Stimulated activated CD8-positive, alpha-beta memory T cell treated with anti-CD3 and anti-CD28 coated beads, Interleukin-12 subunit alpha, Interleukin-12 subunit beta, amount 100 ng/mL, for 24 hours (primary cell): Measurements from ENCODE around the gene ARHGAP10.

Experiments
- DNase-seq: peaks from one replicate; pipeline ENCODE4 v3.0.0-alpha.2; 2020; ENCODE audit errors: extremely low read depth

ARHGAP10 gene

DNA sequence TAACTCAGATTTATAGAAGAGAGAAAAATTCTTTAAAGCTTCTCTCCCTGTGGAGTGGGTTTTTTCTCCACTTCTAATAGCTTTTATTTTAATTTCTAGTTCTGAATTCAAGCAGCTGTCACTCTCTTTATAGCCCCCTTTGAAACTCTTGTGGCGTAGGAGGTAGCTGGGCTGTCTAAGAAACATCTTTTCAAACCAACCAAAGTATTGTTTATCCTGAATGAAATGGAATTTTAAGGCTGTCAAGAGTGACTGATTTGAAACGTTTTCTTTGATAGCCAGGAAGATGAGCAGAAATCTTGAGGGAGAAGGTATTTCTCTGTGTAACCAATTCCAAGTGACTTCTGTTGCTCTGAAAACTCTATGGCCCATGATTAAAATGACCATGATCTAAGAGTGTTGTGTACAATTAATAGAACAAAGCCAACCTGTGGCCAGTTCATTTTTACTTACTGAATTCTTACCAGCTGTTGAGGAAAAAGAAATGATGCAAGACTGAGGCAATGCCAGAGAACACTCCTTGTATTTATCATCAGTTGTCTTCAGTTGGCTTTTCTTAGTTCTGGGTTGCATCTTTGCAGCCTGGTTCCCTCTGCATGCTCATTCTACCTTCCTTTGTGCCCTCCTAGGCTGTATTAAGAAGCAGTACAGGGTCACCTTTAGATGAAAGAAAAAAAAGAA, 298.4 kb downstream of the ARHGAP10 start:
- DNase-seq, result no peak

DNA sequence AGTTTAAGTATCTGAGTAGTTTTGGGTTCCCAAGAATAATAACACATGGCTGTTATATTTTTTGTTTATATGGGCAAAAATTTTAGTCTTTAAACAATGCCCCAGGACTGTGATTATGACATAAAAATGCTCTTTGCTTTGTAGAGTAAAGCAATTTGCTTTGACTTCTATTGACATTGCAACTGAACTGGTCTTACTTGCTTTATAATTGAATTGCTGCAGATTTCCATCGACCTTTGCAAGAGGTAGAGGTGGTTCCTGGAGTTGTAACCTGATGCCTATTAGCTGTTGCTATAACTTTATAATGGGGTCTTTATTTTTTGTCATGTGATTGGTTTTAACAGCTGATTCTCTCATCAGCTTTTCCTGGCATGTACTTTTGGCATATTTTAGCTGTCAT, 302.9 kb downstream of the ARHGAP10 start:
- no peak for DNase-seq

DNA sequence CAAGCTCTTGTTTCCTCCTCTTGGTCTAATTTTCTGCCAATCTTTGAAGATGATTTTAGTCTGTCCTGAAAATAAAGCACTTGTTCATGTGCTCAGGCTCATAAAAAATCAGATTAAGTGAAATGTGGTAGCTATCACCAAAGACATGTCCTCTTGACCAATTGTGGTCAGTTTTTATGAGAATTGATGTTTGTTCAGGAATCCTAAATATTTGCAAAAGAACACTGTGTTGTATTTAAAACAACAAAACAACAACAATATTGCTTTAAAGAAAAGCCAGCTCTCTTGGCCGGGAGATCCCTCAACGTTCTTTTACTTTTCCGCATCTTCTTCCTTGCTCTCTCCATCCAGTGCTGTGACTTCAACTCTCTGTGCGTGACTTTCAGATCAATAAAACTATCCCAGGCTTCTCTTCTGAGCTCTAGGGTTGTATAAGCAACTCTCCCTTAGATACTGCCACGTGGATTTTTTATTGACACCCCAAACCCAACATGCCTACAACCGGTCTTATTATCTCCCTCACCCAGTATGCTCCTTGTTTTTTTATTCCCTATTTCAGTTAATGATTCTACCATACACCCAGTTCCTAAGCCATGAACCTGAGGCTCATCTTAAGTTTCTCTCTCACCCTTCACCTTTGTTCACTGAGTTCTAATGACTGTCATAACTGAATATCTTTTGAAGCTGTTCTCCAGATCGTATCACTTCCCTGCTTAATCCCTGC, 309.9 kb downstream of the ARHGAP10 start:
- DNase-seq, result no peak

DNA sequence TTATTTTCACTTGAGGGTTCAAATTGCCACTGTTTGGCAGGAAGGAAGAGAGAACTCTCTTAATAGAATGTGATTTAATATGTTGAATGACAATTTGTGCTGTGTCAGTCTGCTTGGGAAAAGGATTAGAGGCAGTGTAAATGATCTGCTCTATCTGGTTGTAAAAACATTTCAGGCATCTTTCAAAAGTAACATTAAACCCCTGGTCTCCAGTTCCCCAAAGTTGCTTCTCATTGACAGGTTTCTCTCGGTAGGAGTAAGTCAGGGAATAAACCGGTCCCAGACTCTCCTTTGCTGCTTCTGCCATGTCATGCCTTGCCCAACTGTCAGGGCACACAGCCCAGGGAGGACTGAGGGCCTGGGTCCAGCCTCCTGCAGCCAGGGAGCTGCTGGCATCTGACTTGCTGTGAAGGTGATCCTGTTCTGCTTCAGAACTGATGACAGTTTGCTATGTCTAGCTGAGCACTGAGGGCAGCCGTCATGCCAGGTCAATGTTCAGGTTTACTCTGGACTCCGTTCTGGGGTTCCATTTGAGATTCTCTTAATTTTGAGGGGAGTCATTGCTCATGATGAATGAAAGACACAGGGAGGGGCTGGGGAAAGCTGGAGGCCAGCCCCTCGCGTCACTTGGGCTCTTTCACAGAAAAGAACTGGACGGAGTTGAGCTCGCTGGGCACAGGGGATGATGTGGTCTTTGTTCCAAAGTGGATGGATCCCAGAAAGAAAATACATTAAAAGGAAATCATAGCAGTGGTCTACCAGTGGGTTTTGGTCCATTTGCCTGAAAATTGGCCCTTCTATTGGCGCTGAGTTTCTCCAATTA, 312.4 kb downstream of the ARHGAP10 start:
- DNase-seq, result no peak

DNA sequence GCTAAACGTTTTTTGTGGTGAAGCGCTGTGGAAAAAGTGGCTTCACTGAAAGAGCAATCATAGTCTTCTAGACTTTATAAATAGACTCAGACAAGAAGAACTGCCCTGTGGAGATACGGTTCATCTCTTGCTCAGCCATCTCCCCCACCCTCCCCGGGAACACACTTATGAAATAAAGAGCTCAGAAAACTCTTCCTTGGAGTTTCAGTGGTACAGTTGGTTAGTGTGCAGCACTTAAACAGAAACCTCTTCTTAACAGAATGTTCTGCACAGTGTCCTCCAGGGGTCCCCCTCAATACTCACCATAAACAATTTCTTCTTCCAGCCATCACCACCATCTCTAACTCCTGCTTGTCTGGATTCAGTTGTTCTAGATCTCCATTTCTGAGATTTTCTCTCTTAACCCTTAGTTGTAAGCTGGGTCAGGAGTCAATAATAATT, 313.0 kb downstream of the ARHGAP10 start:
- no peak for DNase-seq

DNA sequence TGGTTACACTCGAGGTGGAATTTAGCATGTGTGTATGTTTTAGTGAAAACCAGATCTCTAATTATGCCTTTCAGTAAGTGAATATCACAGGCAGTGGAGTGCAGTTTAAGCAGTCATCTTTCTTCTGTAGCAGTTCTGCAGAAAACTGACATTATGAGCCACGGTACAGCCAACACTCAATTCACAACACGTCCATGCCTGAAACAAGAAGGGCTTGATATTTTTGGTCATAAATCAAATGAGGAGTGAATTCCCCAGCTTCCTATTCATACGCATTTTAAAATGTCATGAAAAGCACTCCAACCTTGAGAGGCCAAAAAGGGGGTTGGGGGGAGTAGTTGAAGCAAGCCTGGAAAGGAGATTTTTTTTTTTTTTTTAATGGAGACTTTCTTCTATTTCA, 316.7 kb downstream of the ARHGAP10 start:
- DNase-seq, result no peak

DNA sequence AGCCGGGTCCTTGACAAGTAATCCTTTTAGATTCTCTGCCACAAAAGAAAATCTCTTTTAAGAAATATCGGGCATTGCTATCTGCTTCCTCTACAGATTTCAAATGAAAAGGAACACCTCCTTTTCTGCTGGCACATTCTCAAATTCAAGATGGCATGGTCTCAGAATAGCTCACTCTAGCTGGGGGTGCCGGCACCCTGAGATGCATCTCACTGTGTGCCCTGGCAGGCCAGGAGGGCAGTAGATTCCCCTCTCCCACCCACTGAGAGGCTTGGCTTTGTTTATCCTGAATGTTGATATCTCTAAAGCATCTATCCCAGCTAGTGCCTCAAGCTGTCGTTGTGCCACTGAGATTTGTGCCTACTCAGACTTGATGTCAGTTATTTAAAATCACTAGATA, 319.5 kb downstream of the ARHGAP10 start:
- DNase-seq, result no peak

DNA sequence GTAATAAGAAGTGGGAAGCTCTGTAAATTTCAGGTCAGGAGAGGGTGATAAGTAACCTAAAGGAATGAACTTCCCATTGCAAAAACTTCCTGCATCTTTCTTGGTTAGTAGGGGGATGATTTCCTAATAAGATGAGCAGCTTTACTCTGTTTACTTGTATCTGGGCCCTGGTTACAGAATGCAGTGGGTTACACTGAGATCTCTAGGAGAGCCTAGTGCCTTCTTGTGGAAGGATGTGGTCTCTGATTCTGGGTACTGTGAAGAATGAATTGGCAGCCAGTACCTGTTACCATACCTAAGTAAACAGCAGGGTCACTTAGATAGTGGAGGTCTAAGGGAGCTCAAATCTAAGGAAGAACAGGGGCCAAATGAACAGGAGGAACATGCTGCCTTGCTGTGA, 320.6 kb downstream of the ARHGAP10 start:
- no peak for DNase-seq

DNA sequence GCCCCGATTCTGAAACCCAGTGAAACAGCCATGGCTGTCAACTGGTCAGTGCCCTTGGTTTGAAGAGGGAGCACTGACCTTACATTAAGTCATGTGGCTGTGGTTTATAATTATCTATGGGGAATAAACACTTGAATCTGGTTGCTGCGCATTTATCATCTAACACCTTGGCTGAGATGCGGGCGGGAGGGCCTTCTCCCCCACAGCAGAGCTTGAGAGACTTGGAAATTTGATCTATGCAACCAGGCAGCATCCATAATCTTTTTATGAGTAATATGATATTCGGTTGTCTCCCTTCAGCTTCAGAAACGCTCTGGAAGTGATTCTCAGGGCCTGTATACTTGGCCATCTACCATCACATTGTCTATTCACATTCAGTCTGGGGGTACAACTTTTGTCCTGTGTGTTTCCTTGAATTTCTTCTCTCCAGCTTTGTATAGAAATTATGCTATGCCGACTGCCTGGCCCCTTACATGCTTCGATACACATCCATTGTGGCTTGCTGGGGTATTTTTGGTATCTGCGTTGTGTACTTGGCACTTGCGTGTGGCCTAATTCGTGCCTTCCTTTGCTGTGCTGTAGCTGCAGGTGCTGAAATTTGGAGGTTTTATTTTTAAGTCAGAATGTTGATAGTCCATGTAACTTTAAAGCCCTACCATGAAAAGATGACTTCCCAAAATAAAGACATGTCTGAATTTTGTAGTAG, 321.6 kb downstream of the ARHGAP10 start:
- DNase-seq, result no peak

DNA sequence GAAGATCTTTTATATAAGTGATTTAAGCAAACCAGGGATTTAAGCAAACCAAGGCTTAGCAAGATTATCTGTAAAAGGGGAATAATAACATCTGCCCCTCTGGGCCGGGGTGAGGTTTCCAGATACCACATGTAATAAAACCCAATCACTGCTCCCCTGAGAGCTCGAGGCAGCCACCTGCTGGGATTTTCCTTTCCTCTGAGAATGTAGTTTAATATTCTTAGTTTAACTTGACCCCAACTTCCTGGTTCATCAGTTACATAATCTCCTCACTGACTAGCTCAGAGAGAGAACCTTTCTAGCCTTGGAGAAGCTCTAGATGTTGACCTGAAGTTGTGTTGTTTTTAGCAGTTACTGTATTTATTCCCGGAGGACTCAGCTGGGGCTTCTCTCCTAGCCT, 322.4 kb downstream of the ARHGAP10 start:
- DNase-seq, result no peak

DNA sequence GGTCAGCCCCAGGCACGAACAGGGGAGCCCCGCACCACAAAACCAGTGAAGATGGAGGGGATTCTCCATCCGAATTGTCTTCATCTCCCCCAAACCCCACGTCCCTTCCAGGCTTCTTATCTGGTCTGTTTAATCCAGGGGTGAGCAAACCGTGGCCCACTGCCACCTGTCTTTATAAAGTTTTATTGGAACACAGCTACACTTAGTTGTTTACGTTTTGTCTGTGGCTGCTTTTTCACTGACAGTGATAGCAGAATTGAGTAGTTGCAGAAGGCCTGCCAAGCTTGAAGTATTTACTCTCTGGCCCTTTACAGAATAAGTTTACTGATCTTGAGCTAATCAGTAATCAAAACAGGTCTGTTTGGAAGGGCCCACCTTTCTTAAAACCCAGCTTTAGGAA, 324.0 kb downstream of the ARHGAP10 start:
- DNase-seq, result no peak

DNA sequence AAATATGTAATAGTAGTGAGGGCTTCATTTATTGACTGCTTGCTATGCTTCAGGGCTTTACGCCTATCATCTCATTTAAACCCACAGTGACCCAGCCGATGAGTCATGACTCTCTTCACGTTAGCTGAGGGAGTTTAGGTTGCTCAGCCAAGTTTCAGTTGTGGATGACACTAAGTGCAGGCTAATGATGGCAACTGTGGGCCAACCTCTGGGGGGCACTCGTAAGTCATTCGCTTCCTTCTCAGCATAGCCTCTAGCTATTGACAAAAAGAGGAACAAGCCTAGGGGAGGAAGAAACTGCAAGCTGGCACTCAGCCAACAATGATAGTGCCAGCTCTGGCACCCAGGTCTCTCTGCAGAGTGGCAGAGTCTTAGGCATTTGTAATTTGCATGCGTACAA, 325.0 kb downstream of the ARHGAP10 start:
- peak; percentile 38 for DNase-seq

DNA sequence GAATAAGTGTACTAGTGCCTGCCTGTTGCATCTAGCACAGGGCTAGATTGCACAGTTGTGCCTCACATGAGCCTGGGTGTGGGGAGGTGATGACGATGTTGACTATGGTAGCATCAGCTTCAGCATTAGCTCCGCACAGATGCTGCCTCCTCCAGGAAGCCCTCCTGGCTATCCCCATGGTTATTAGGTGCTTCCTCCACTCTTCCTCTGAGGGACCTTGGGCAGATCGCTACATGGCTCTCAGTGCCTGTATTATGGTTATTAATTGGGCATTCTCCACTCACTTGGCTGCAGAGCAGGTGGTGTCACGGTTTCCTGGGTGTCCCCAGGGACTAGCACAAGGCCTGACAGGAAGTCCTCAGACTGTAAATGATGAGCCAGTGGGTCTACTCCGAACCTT, 325.6 kb downstream of the ARHGAP10 start:
- no peak for DNase-seq

DNA sequence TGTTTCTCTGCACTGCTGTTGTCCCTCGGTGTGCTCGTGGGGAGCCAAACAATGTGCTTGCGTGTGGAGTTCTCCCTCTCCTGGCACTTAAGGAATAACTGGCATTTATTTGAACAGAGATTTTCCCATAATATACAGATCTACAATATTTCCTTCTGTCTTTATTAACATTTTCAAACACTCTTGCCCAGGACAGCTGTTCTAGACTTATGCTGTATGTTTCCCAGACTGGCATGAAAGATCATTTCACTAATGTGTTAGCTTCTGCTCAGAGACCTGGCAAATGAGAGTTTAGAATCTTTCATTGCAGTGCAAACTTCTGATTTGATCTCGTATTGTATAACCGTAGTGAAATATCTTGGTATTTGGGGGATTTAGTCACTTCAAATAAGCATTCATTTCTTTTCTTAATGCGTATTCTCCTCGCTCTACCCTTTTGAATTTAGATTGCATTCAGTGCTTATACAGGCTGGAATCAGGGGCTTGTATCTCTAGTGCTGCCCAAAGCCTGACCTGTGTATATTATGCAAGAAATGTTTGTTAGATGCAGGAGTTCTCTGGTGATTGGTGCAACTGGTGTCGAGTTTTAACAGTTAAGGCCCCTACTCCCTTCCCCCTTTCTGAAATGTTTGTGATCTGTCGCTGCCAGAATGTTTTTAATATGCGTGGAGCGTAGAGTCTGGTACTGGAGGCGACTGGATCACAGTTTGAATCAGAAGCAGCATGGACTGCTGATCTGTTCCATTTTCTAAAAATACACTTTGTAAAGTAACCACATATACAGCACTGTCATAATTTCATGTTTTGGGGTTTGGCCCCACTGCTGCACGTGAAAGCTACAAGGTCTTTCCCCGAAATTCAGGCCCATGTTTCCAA, 326.3 kb downstream of the ARHGAP10 start:
- DNase-seq, result no peak

DNA sequence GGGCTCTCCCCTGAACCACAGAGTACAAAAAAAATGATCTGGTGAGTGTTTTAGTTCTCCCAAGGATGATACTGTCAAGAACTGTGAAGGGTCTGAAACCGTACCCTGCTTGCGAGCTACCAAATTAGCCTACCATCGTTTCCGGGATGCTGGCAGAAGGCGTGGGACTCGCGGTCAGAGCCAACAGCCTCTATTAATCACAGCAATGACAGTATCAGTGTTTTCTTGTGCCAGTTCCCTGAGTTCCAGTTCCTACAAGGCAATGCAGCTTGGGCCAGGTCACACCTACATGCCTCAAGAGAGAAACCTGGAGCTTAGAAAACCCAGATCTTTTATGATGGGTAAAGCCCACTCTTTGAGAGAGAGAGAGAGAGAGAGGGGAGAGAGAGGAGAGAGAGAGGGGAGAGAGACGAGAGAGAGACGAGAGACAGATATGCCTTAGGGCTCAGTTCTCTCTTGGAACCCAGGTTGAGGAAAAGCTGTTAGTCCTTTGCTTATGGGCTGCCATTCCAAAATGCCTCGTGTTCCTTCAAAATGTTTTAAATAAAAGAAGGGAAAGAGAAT, 327.8 kb downstream of the ARHGAP10 start:
- DNase-seq, result no peak

DNA sequence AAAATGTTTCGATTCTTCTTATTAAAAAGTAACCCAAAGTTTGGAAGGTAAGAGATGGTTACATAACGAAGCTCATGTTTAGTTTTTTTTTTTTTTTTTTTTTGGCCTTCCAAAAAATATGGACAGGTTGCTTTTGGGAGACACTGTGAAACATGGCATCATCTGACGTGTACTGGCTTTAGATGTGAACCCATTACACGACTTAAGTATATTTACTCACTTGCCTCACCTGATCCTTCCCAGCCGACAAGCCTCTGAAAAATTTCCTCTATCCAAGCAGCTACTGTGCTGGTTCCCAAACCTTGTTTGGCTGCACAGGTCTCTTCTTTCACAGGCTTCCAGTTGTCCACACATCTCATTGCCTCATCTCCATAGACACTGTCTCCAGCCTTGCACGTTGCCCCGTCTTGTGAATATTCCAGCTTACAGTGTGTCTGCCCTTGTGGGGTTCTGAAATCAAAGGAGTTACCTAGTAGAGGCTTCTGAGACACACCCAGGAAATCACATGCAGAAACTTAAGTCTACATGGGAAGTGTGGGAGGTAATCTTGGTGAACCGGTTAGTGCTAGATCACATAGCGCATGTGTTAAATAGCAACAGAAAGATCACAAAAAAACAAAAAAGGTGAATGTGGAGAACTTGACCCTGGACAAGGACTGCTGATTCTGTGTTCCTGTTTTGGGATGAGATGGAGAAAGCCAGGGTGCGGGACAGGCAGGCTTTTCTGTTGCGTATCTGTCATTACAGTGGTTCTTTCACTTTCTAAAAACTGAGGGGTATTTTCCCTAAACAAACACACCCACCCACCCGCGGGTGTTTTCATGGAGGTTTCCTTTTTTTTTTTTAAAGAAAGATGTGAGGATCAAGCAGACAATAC, 328.6 kb downstream of the ARHGAP10 start:
- DNase-seq, result no peak

DNA sequence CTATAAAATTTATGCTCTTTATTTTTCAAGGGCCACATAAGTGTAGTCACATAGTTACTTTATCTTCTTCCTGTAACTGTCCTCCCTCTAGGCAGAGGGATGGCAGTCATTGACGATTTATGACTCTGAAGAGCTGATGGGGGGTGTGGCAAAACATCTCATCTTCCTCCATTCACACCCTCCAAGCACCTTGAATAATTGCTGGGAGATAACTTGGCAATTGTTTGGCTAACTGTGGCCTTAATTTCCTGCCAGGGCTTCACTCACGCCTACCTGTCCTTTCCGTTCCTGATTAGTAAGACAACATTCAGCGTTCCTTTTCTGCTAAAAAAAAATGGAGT, 329.2 kb downstream of the ARHGAP10 start:
- DNase-seq, result no peak

DNA sequence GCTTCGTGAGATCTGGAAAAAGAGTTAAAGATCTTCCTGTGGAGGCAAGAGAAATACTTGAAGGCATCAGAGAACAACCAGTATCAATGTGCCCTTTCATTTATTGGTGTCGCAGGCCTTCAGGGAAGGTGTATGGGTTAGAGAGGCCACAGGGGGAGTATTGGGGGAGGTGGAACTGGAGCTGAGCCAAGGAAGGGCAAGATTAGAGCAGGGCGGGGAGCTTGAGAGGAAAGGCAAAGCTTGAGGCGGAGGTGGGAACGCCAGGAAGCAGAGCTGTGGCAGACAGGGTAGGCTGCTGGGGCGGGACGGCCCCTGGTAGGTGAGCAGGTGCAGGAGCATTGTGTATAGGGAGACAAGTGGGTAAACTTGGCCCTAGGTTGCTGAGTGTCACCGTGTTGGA, 329.9 kb downstream of the ARHGAP10 start:
- DNase-seq, result no peak

DNA sequence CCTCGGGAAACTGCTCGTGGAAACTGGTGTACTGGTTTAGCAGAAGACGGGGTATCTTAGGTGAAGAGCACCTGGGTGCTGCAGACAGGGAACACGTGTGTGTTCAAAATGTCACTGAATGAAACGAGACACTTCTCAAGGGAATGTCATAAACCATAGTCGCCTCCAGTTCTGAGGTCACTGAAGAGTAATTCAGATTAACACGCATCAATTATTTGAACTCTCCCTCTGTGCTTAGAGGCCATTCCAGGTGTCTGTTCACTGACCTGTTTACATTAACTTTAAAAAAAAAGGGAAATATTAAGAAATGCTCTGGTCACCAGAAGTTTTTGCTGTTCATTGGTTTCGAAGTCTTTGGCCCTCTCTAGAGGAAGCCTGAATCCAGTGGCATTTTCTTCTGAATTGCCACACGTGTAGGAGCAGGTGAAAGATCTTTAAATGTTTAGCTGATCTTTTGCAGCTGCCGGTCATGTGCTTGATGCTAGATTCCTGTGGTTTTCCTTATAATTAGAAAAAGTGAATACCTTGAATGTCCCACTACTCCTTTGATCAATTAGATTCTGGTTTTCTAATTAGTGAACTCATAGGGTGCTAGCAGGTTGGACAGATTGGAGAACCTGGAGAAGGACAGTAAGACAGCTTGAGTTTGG, 330.5 kb downstream of the ARHGAP10 start:
- DNase-seq, result no peak
